Measurements from ENCODE around the gene WFDC10A. TPM values are rescaled to one million over a fixed set of nuclear protein-coding genes. Genes with fewer than 3 reads are reported as not detected.
"Not testable (repeated sequence)": the region's sequence is repeated elsewhere in the genome, so short reads cannot be mapped to it uniquely, and the experiment has no call there.

Gene WFDC10A
- total and polyA plus RNA-seq, 2 donors = 0.09 TPM; not detected in 1

DNA sequence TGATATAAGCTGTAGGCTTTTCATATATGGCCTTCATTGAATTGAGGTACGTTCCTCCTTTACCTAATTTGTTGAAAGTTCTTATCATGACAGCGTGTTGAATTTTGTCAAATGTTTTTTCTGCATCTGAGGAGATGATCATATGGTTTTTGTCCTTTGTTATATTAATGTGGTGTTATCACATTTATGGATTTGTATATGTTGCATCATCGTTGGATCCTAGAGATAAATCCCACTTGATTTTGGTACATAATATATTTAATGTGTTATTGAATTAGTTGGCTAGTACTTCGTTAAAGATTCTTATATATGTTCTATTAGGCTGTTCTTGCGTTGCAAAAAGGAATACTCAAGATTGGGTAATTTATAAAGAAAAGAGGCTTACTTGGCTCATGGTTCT is 10.1 kb downstream of the WFDC10A start:
- WGBS = 92% methylated on average over 5 of the region's 5 CpGs
- no peak overlapping the region for H3K27ac ChIP-seq (ENCODE audit: low read depth in 1 of 2, low read length in 1 of 2)
- no peaks in the 10 kb centered on the region for H3K27me3 ChIP-seq (ENCODE audit: control insufficient read depth in 2 of 2, insufficient read depth in 1 of 2, low read length in 1 of 2)
- no peaks in the 10 kb centered on the region for H3K9me3 ChIP-seq (ENCODE audit: control insufficient read depth in 2 of 2, insufficient read depth in 1 of 2, low read length in 1 of 2)
- no peaks in the 10 kb centered on the region for H3K4me1 ChIP-seq (ENCODE audit: control insufficient read depth in 2 of 2, insufficient read depth in 2 of 2, low read length in 2 of 2)
- no peaks in the 10 kb centered on the region for H3K36me3 ChIP-seq (ENCODE audit: control insufficient read depth in 2 of 2, insufficient read depth in 2 of 2, low read length in 1 of 2)
- DNase-seq (ENCODE audit: low read depth in 6 of 9, low spot score in 9 of 9) = no peak
- no peak overlapping the region for H3K4me3 ChIP-seq (ENCODE audit: low read length in 2 of 2)

DNA sequence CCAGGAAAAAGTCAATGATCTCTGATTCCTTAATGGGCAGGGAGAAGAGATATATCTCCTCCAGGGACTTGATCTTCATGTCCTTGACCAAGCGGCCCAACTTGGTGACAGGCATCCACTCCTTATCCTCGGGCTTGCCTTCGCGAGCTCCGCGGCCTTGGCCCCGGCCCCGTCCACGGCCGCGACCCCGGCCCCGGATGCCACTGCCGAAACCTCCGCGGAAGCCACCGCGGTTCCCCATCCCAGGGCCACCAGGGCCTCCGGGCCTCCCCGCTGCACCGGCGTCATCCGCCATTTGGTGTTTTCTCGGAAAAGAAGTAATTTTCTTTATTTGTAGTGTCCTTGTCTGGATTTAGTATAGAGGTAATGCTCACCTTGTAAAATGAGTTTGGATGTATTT is 11.5 kb downstream of the WFDC10A start:
- DNase-seq (ENCODE audit: low read depth in 6 of 9, low spot score in 9 of 9); H3K4me3 ChIP-seq (ENCODE audit: low read length in 2 of 2); H3K4me1 ChIP-seq (ENCODE audit: control insufficient read depth in 2 of 2, insufficient read depth in 2 of 2, low read length in 2 of 2); H3K27ac ChIP-seq (ENCODE audit: low read depth in 1 of 2, low read length in 1 of 2); H3K9me3 ChIP-seq (ENCODE audit: control insufficient read depth in 2 of 2, insufficient read depth in 1 of 2, low read length in 1 of 2); H3K27me3 ChIP-seq (ENCODE audit: control insufficient read depth in 2 of 2, insufficient read depth in 1 of 2, low read length in 1 of 2); H3K36me3 ChIP-seq (ENCODE audit: control insufficient read depth in 2 of 2, insufficient read depth in 2 of 2, low read length in 1 of 2): not testable (repeated sequence)
- 98% methylated on average over 24 of the region's 24 CpGs for WGBS

DNA sequence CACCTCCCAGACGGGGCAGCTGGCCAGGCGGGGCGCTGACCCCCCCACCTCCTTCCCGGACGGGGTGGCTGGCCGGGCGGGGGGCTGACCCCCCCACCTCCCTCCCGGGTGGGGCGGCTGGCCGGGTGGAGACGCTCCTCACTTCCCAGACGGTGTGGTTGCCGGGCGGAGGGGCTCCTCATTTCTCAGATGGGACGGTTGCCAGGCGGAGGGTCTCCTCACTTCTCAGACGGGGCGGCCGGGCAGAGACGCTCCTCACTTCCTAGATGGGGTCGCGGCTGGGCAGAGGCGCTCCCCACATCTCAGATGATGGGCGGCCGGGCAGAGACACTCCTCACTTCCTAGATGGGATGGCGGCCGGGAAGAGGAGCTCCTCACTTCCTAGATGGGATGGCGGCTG is 16.3 kb downstream of the WFDC10A start:
- H3K27me3 ChIP-seq (ENCODE audit: control insufficient read depth in 2 of 2, insufficient read depth in 1 of 2, low read length in 1 of 2); H3K4me3 ChIP-seq (ENCODE audit: low read length in 2 of 2); H3K9me3 ChIP-seq (ENCODE audit: control insufficient read depth in 2 of 2, insufficient read depth in 1 of 2, low read length in 1 of 2); H3K4me1 ChIP-seq (ENCODE audit: control insufficient read depth in 2 of 2, insufficient read depth in 2 of 2, low read length in 2 of 2); H3K27ac ChIP-seq (ENCODE audit: low read depth in 1 of 2, low read length in 1 of 2); H3K36me3 ChIP-seq (ENCODE audit: control insufficient read depth in 2 of 2, insufficient read depth in 2 of 2, low read length in 1 of 2); DNase-seq (ENCODE audit: low read depth in 6 of 9, low spot score in 9 of 9): not testable (repeated sequence)
- 94% methylated on average over 28 of the region's 28 CpGs for WGBS

DNA sequence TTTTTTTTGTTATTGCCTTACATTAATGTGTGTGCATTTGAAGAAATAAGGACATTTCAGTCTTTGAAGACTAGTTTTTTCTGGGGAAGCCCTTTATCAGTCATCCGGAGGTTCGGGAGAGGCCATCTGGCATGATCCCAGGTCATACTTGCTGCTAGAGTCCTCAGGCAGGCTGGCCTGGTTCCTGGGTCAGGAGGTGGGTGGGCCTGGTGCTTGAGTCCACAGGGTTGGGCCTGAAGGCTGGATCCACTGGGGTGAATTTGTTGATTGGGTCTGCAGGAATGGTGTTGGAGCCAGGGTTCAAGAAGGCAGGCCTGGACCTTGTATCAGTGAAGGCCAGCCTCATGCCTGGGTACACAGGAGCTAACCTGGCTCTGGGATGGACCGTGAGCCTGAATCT is 17.3 kb downstream of the WFDC10A start:
- no peak overlapping the region for H3K4me3 ChIP-seq (ENCODE audit: low read length in 2 of 2)
- H3K27me3 ChIP-seq (ENCODE audit: control insufficient read depth in 2 of 2, insufficient read depth in 1 of 2, low read length in 1 of 2) = no peaks in the 10 kb centered on the region
- no peak overlapping the region for H3K27ac ChIP-seq (ENCODE audit: low read depth in 1 of 2, low read length in 1 of 2)
- no peaks in the 10 kb centered on the region for H3K4me1 ChIP-seq (ENCODE audit: control insufficient read depth in 2 of 2, insufficient read depth in 2 of 2, low read length in 2 of 2)
- H3K9me3 ChIP-seq (ENCODE audit: control insufficient read depth in 2 of 2, insufficient read depth in 1 of 2, low read length in 1 of 2) = peaks cover 0 to 6% of the 10 kb centered on the region in 2 donors
- WGBS = 96% methylated on average over 3 of the region's 3 CpGs
- H3K36me3 ChIP-seq (ENCODE audit: control insufficient read depth in 2 of 2, insufficient read depth in 2 of 2, low read length in 1 of 2) = no peaks in the 10 kb centered on the region
- no peak for DNase-seq (ENCODE audit: low read depth in 6 of 9, low spot score in 9 of 9)

DNA sequence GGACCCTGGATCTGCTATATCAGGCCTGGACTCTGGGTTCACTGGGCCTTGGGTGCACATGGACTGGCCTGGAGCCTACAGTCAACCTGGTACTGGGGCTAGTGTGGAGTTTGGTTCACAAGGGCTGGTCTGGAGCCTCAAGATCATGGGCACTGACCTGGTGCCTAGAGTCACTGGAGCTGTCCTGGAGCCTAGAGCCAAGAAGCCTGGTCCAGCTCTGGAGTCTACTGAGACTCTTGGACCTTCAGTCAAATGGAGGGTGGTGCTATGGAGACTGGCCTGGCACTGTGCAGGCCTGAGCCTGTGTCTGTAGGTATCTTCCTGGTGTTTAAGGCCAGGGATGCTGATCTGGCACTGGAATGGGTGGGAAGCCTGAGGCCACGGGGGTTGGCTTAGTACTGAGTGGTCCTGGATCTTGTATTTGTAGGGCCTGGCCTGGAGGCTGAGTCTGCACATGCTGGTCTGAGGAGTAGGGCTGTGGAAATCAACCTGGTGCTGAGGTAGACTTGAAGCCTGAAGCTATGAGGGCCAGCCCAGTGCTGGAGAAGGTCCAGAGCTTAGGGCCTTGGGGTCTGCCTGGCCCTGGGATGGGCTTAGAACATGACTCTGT is 18.0 kb downstream of the WFDC10A start:
- no peak overlapping the region for H3K4me3 ChIP-seq (ENCODE audit: low read length in 2 of 2)
- no peak overlapping the region for H3K27ac ChIP-seq (ENCODE audit: low read depth in 1 of 2, low read length in 1 of 2)
- no peaks in the 10 kb centered on the region for H3K27me3 ChIP-seq (ENCODE audit: control insufficient read depth in 2 of 2, insufficient read depth in 1 of 2, low read length in 1 of 2)
- H3K36me3 ChIP-seq (ENCODE audit: control insufficient read depth in 2 of 2, insufficient read depth in 2 of 2, low read length in 1 of 2) = no peaks in the 10 kb centered on the region
- peaks cover 0 to 6% of the 10 kb centered on the region in 2 donors for H3K9me3 ChIP-seq (ENCODE audit: control insufficient read depth in 2 of 2, insufficient read depth in 1 of 2, low read length in 1 of 2)
- DNase-seq (ENCODE audit: low read depth in 6 of 9, low spot score in 9 of 9) = no peak
- WGBS = 78% methylated on average over 1 of the region's 1 CpG
- H3K4me1 ChIP-seq (ENCODE audit: control insufficient read depth in 2 of 2, insufficient read depth in 2 of 2, low read length in 2 of 2) = no peaks in the 10 kb centered on the region

DNA sequence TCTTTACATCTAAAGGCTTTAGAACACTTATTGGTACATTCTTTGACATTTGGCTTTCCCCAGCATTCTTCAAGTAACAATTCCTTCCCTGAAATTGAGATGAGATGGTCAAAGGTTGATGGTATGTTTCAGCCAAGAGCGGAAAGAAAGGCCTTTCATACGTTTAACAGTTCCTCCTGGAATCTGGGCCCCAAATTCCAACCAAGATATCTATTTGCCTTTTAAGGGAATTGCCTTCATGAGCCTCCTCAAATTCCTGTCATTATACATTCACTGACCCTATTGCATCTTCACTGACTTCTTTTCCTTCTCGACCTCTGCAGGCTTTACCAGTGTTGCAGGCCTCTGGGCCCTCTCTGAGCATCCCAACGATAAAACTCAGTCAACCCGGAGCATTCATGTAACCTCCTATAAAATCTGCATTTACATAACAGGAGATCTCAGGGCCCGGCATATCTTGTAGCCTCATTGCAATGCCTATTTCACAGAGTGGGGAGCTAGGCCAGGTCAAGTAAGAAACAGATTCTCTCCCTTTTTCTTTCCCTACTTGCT is 19.8 kb downstream of the WFDC10A start:
- no peaks in the 10 kb centered on the region for H3K27me3 ChIP-seq (ENCODE audit: control insufficient read depth in 2 of 2, insufficient read depth in 1 of 2, low read length in 1 of 2)
- 94% methylated on average over 6 of the region's 6 CpGs for WGBS
- H3K9me3 ChIP-seq (ENCODE audit: control insufficient read depth in 2 of 2, insufficient read depth in 1 of 2, low read length in 1 of 2) = peaks cover 0 to 6% of the 10 kb centered on the region in 2 donors
- H3K4me3 ChIP-seq (ENCODE audit: low read length in 2 of 2) = no peak overlapping the region
- H3K36me3 ChIP-seq (ENCODE audit: control insufficient read depth in 2 of 2, insufficient read depth in 2 of 2, low read length in 1 of 2) = no peaks in the 10 kb centered on the region
- no peak overlapping the region for H3K27ac ChIP-seq (ENCODE audit: low read depth in 1 of 2, low read length in 1 of 2)
- H3K4me1 ChIP-seq (ENCODE audit: control insufficient read depth in 2 of 2, insufficient read depth in 2 of 2, low read length in 2 of 2) = no peaks in the 10 kb centered on the region
- DNase-seq (ENCODE audit: low read depth in 6 of 9, low spot score in 9 of 9) = no peak

DNA sequence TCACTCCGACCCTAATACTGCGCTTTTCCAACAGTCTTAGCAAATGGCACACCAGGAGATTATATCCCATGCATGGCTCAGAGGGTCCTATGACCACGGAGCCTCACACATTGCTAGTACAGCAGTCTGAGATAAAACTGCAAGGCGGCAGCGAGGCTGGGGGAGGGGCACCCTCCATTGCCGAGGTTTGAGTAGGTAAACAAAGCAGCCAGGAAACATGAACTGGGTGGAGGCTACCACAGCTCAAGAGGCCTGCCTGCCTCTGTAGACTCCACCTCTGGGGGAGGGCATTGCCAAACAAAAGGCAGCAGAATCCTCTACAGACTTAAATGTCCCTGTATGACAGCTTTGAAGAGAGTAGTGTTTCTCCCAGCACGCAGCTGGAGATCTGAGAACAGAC is 22.2 kb downstream of the WFDC10A start:
- H3K36me3 ChIP-seq (ENCODE audit: control insufficient read depth in 2 of 2, insufficient read depth in 2 of 2, low read length in 1 of 2); DNase-seq (ENCODE audit: low read depth in 6 of 9, low spot score in 9 of 9); H3K27me3 ChIP-seq (ENCODE audit: control insufficient read depth in 2 of 2, insufficient read depth in 1 of 2, low read length in 1 of 2); H3K4me3 ChIP-seq (ENCODE audit: low read length in 2 of 2); H3K4me1 ChIP-seq (ENCODE audit: control insufficient read depth in 2 of 2, insufficient read depth in 2 of 2, low read length in 2 of 2); H3K9me3 ChIP-seq (ENCODE audit: control insufficient read depth in 2 of 2, insufficient read depth in 1 of 2, low read length in 1 of 2); H3K27ac ChIP-seq (ENCODE audit: low read depth in 1 of 2, low read length in 1 of 2): not testable (repeated sequence)
- 84% methylated on average over 7 of the region's 7 CpGs for WGBS

DNA sequence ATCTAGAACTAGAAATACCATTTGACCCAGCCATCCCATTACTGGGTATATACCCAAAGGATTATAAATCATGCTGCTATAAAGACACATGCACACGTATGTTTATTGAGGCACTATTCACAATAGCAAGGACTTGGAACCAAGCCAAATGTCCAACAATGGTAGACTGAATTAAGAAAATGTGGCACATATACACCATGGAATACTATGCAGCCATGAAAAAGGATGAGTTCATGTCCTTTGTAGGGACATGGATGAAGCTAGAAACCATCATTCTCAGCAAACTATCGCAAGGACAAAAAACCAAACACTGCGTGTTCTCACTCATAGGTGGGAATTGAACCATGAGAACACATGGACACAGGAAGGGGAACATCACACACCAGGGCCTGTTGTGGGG is 27.5 kb downstream of the WFDC10A start:
- DNase-seq (ENCODE audit: low read depth in 6 of 9, low spot score in 9 of 9); H3K4me3 ChIP-seq (ENCODE audit: low read length in 2 of 2); H3K27me3 ChIP-seq (ENCODE audit: control insufficient read depth in 2 of 2, insufficient read depth in 1 of 2, low read length in 1 of 2); H3K9me3 ChIP-seq (ENCODE audit: control insufficient read depth in 2 of 2, insufficient read depth in 1 of 2, low read length in 1 of 2); H3K4me1 ChIP-seq (ENCODE audit: control insufficient read depth in 2 of 2, insufficient read depth in 2 of 2, low read length in 2 of 2); H3K36me3 ChIP-seq (ENCODE audit: control insufficient read depth in 2 of 2, insufficient read depth in 2 of 2, low read length in 1 of 2); H3K27ac ChIP-seq (ENCODE audit: low read depth in 1 of 2, low read length in 1 of 2): not testable (repeated sequence)
- 95% methylated on average over 3 of the region's 3 CpGs for whole genome bisulfite sequencing

DNA sequence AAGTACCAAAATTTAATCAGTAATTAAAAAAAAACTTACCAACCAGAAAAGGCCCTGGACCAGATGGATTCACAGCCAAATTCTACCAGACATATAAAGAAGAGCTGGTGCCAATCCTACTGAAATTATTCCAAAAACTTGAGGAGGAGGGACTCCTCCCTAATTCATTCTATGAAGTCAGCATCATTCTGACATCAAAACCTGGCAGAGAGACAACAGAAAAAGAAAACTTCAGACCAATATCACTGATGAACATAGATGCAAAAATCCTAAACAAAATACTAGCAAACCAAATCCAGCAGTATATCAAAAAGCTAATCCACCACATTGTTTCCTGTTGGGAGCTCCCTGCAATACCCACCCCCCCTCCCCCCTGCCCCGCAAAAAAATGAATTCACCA is 40.6 kb downstream of the WFDC10A start, which contains the start of gene WFDC11:
Gene WFDC11 (minus strand): TSS at position 101 of the 400 bp plus-strand sequence. CDS start 19,639 bp downstream, outside the sequence.
- no peaks in the 10 kb centered on the region for H3K9me3 ChIP-seq (ENCODE audit: control insufficient read depth in 2 of 2, insufficient read depth in 1 of 2, low read length in 1 of 2)
- H3K36me3 ChIP-seq (ENCODE audit: control insufficient read depth in 2 of 2, insufficient read depth in 2 of 2, low read length in 1 of 2) = no peaks in the 10 kb centered on the region
- WGBS = 77% methylated on average over 1 of the region's 1 CpG
- H3K4me3 ChIP-seq (ENCODE audit: low read length in 2 of 2) = no peak within 1 kb of the TSS
- H3K4me1 ChIP-seq (ENCODE audit: control insufficient read depth in 2 of 2, insufficient read depth in 2 of 2, low read length in 2 of 2) = no peaks in the 10 kb centered on the region
- no peak for DNase-seq (ENCODE audit: low read depth in 6 of 9, low spot score in 9 of 9)
- no peak within 1 kb of the TSS for H3K27ac ChIP-seq (ENCODE audit: low read depth in 1 of 2, low read length in 1 of 2)
- H3K27me3 ChIP-seq (ENCODE audit: control insufficient read depth in 2 of 2, insufficient read depth in 1 of 2, low read length in 1 of 2) = no peaks in the 10 kb centered on the region
